ENCODE data around the gene TELO2. TPM values are rescaled to one million over a fixed set of nuclear protein-coding genes. Genes with fewer than 3 reads are reported as not detected.
A peak's percentile ranks its signal among the peaks of the same experiment; 100 is the strongest.

Gene TELO2
- total RNA-seq, 1 donor from 2014 or later, result 26.0 TPM

- Histone ChIP-seq H3K27ac (peak overlapping the region; percentile 47), H3K9me3 (no peaks in the 10 kb centered on the region), H3K27me3 (no peaks in the 10 kb centered on the region), H3K4me3 (peak overlapping the region; percentile 75), H3K36me3 (peaks cover 57% of the 10 kb centered on the region), H3K4me1 (peaks cover 20% of the 10 kb centered on the region)
- intact Hi-C loops (cut with DNase I), result no loop called here
- no peak for TF ChIP-seq CTCF (IDR thresholded peaks at IDR 0.05)
- ATAC-seq, result no peak
- no peak for DNase-seq
These were observed 44.7 kb downstream of the TELO2 start for GRCh38 chr16:1537763-1538289.

GRCh38 chr16:1538804-1539520 is 45.8 kb downstream of the TELO2 start:
- no peak overlapping the region for H3K27ac ChIP-seq
- H3K27me3 ChIP-seq, result no peaks in the 10 kb centered on the region
- H3K4me1 ChIP-seq, result peaks cover 28% of the 10 kb centered on the region
- H3K4me3 ChIP-seq, result peak overlapping the region; percentile 10
- H3K36me3 ChIP-seq, result peaks cover 60% of the 10 kb centered on the region
- no peak for TF ChIP-seq CTCF (IDR thresholded peaks at IDR 0.05)
- intact Hi-C loops (cut with DNase I), result no loop called here
- DNase-seq, result no peak
- no peaks in the 10 kb centered on the region for H3K9me3 ChIP-seq
- ATAC-seq, result no peak

GRCh38 chr16:1539720-1540555 is 46.8 kb downstream of the TELO2 start:
- Histone ChIP-seq H3K27me3 (no peaks in the 10 kb centered on the region), H3K4me3 (no peak overlapping the region), H3K36me3 (peaks cover 60% of the 10 kb centered on the region), H3K27ac (no peak overlapping the region), H3K9me3 (no peaks in the 10 kb centered on the region), H3K4me1 (peaks cover 37% of the 10 kb centered on the region)
- DNase-seq (no peak), ATAC-seq (no peak)
- intact Hi-C loops (cut with DNase I), result no loop called here
- TF ChIP-seq CTCF (IDR thresholded peaks at IDR 0.05), result no peak

GRCh38 chr16:1540556-1540855 is 47.3 kb downstream of the TELO2 start:
- no peak for ATAC-seq
- Histone ChIP-seq H3K4me1 (peaks cover 43% of the 10 kb centered on the region), H3K4me3 (no peak overlapping the region), H3K9me3 (no peaks in the 10 kb centered on the region), H3K27ac (no peak overlapping the region), H3K36me3 (peaks cover 57% of the 10 kb centered on the region), H3K27me3 (no peaks in the 10 kb centered on the region)
- intact Hi-C loops (cut with DNase I), result no loop called here
- no peak for DNase-seq
- TF ChIP-seq CTCF (IDR thresholded peaks at IDR 0.05), result no peak

GRCh38 chr16:1541293-1542165 is 48.4 kb downstream of the TELO2 start:
- ATAC-seq, result no peak
- Histone ChIP-seq H3K27ac (peak overlapping the region; percentile 80), H3K27me3 (no peaks in the 10 kb centered on the region), H3K9me3 (no peaks in the 10 kb centered on the region), H3K4me3 (no peak overlapping the region), H3K4me1 (peaks cover 53% of the 10 kb centered on the region), H3K36me3 (peaks cover 53% of the 10 kb centered on the region)
- no peak for DNase-seq
- no peak for TF ChIP-seq CTCF (IDR thresholded peaks at IDR 0.05)
- intact Hi-C loops (cut with DNase I), result no loop called here
